Ishikawa (cell line): Measurements from ENCODE around the gene MYOZ2.

Experiments
- CEBPB ChIP-seq: IDR thresholded peaks from 2 replicates; pipeline ENCODE4 v1.6.1; 2012
- CREB1 ChIP-seq: IDR thresholded peaks from 2 replicates; pipeline ENCODE4 v1.6.1; 2012; ENCODE audit warnings: low read depth
- EGR1 ChIP-seq: IDR thresholded peaks from 2 replicates; pipeline ENCODE4 v1.6.1; 2012
- EP300 ChIP-seq: IDR thresholded peaks from 2 replicates; pipeline ENCODE4 v1.6.1; 2012; ENCODE audit warnings: borderline replicate concordance
- FOXM1 ChIP-seq: IDR thresholded peaks from 2 replicates; pipeline ENCODE4 v1.6.1; 2012; ENCODE audit warnings: low read depth, borderline replicate concordance
- MAX ChIP-seq: IDR thresholded peaks from 2 replicates; pipeline ENCODE4 v1.6.1; 2012
- NFIC ChIP-seq: IDR thresholded peaks from 2 replicates; pipeline ENCODE4 v1.6.1; 2012
- RAD21 ChIP-seq: IDR thresholded peaks from 2 replicates; pipeline ENCODE4 v1.6.1; 2012; ENCODE audit warnings: low read depth
- REST ChIP-seq: IDR thresholded peaks from 2 replicates; pipeline ENCODE4 v1.6.1; 2012; ENCODE audit warnings: low read depth, mild to moderate bottlenecking
- TAF1 ChIP-seq: IDR thresholded peaks from 2 replicates; pipeline ENCODE4 v1.6.1; 2012; ENCODE audit warnings: low read depth, mild to moderate bottlenecking
- TCF12 ChIP-seq: IDR thresholded peaks from 2 replicates; pipeline ENCODE4 v1.6.1; 2012; ENCODE audit warnings: low read depth
- TEAD4 ChIP-seq: IDR thresholded peaks from 2 replicates; pipeline ENCODE4 v1.6.1; 2012
- USF1 ChIP-seq: IDR thresholded peaks from 2 replicates; pipeline ENCODE4 v1.6.1; 2012
- YY1 ChIP-seq: IDR thresholded peaks from 2 replicates; pipeline ENCODE4 v1.6.1; 2012; ENCODE audit warnings: low read depth
- ZBTB7A ChIP-seq: IDR thresholded peaks from 2 replicates; pipeline ENCODE4 v1.6.1; 2012; ENCODE audit warnings: low read depth

The MYOZ2 gene

GRCh38 chr4:119221412-119221811, 85.8 kb downstream of the MYOZ2 start:
- TF ChIP-seq REST (no peak), MAX (no peak), YY1 (no peak), TAF1 (no peak), CEBPB (no peak), TEAD4 (no peak), NFIC (no peak), EGR1 (no peak), FOXM1 (no peak), ZBTB7A (no peak), RAD21 (no peak), CREB1 (no peak)

GRCh38 chr4:119227690-119228089, 92.1 kb downstream of the MYOZ2 start:
- TF ChIP-seq REST (no peak), FOXM1 (no peak), TCF12 (no peak), YY1 (no peak), RAD21 (no peak), TEAD4 (no peak), CEBPB (no peak), CREB1 (no peak), ZBTB7A (no peak), MAX (no peak), EGR1 (no peak), USF1 (no peak)

GRCh38 chr4:119228406-119228805, 92.8 kb downstream of the MYOZ2 start:
- TF ChIP-seq TAF1 = no peak
- TF ChIP-seq CEBPB = no peak
- no peak for TF ChIP-seq TEAD4
- no peak for TF ChIP-seq USF1
- no peak for TF ChIP-seq REST
- TF ChIP-seq YY1 = no peak
- TF ChIP-seq MAX = no peak
- no peak for TF ChIP-seq NFIC
- no peak for TF ChIP-seq ZBTB7A
- no peak for TF ChIP-seq TCF12
- no peak for TF ChIP-seq RAD21
- no peak for TF ChIP-seq CREB1
- no peak for TF ChIP-seq FOXM1
- no peak for TF ChIP-seq EP300

GRCh38 chr4:119229908-119230687, 94.5 kb downstream of the MYOZ2 start:
- TF ChIP-seq EGR1 = no peak
- TF ChIP-seq MAX = no peak
- no peak for TF ChIP-seq CEBPB
- no peak for TF ChIP-seq RAD21
- no peak for TF ChIP-seq NFIC
- TF ChIP-seq USF1 = no peak
- no peak for TF ChIP-seq REST
- TF ChIP-seq ZBTB7A = no peak
- TF ChIP-seq TEAD4 = no peak
- TF ChIP-seq TCF12 = no peak
- TF ChIP-seq TAF1 = no peak
- TF ChIP-seq YY1 = no peak
- no peak for TF ChIP-seq CREB1
- TF ChIP-seq EP300 = no peak
